GM12878 (cell line): Measurements from ENCODE around the gene INTS6. TPM values are rescaled to one million over a fixed set of nuclear protein-coding genes. Genes with fewer than 3 reads are reported as not detected.

Source experiments
- ATAC-seq: fragments of 200-7000 bp; cut with Tn5 transposase; 3 replicates; pipeline ENCODE4 v1.9.1; 2020; ENCODE audit warnings: mild to moderate bottlenecking, moderate library complexity
- BruUV-seq: library from RNA; stranded (reverse); fragments of 400-500 nt; replicated peaks from 2 replicates; lab custom pipeline; 2021; lab: Mats Ljungman, UMichigan
- CTCF ChIA-PET: fragments of 300-600 bp; sonication (Branson Sonifier 250); formaldehyde crosslinking; extraction: SDS; loops from one replicate; lab custom pipeline; 2021; ENCODE audit warnings: inconsistent platforms; lab: Yijun Ruan, JAX
- POLR2A ChIA-PET: fragments of 350-600 bp; formaldehyde crosslinking; extraction: SDS; loops from one replicate; lab custom pipeline; 2021; ENCODE audit warnings: inconsistent platforms; lab: Charles Lee
- RAD21 ChIA-PET: fragments of 300-600 bp; sonication (Branson Sonifier 250); formaldehyde crosslinking; loops from one replicate; lab custom pipeline; 2023; ENCODE audit warnings: antibody characterized with exemption; ENCODE audit not compliant: unreplicated experiment; lab: Charles Lee
- SMC1A ChIA-PET: fragments of 300-600 bp; sonication (Branson Sonifier 250); formaldehyde crosslinking; loops from one replicate; lab custom pipeline; 2023; ENCODE audit not compliant: unreplicated experiment, uncharacterized antibody; lab: Charles Lee
- DNase-seq: peaks from one replicate; pipeline ENCODE4 v3.0.0-alpha.2; 2011; ENCODE audit warnings: low read depth, low spot score
- FAIRE-seq: peaks from 3 replicates; lab custom pipeline; 2011; peaks lifted over from hg19 to GRCh38; lab: Jason Lieb, UNC
- H2AFZ ChIP-seq: 2 replicates; pipeline ENCODE4 v1.6.0; 2011; ENCODE audit warnings: low read depth, low read length, control low read depth; ENCODE audit not compliant: control insufficient read depth
- H3K27ac ChIP-seq: 2 replicates; pipeline ENCODE4 v1.5.1; 2011; ENCODE audit warnings: control low read depth; ENCODE audit not compliant: control insufficient read depth, insufficient read depth
- H3K27me3 ChIP-seq, 2 experiments: replicated peaks in 1 of 2; 2 replicates each; pipeline versions ENCODE4 v1.6.0 to v1.6.1; 2011; ENCODE audit warnings: low read length in 1 of 2; ENCODE audit not compliant: control insufficient read depth in 2 of 2, insufficient read depth in 2 of 2
- H3K36me3 ChIP-seq, 2 experiments: 2 replicates each; pipeline ENCODE4 v1.5.1; 2011; ENCODE audit warnings: low read length in 1 of 2; ENCODE audit not compliant: control insufficient read depth in 2 of 2, insufficient read depth in 2 of 2
- H3K4me1 ChIP-seq: 2 replicates; pipeline ENCODE4 v1.6.1; 2011; ENCODE audit warnings: mild to moderate bottlenecking, low read length, moderate library complexity, mixed read lengths; ENCODE audit not compliant: control insufficient read depth, insufficient read depth
- H3K4me2 ChIP-seq: 2 replicates; pipeline ENCODE4 v1.6.0; 2011; ENCODE audit warnings: control low read depth; ENCODE audit not compliant: control insufficient read depth, insufficient read depth
- H3K4me3 ChIP-seq: fragments of 200-600 bp; sonication (generic); 2 replicates; pipeline ENCODE4 v1.5.1; 2016
- H3K79me2 ChIP-seq: 2 replicates; pipeline ENCODE4 v1.6.0; 2011; ENCODE audit warnings: low read length; ENCODE audit not compliant: control insufficient read depth, insufficient read depth
- H3K9ac ChIP-seq: 2 replicates; pipeline ENCODE4 v1.8.0; 2011; ENCODE audit warnings: low read length, control low read depth, mixed read lengths; ENCODE audit not compliant: control insufficient read depth, insufficient read depth
- H3K9me3 ChIP-seq: replicated peaks from 3 replicates; pipeline ENCODE4 v1.5.1; 2011; ENCODE audit warnings: mild to moderate bottlenecking, low read length; ENCODE audit not compliant: control insufficient read depth, insufficient read depth
- H4K20me1 ChIP-seq: 2 replicates; pipeline ENCODE4 v1.6.0; 2011; ENCODE audit not compliant: control insufficient read depth, insufficient read depth
- CBFB ChIP-seq: IDR thresholded peaks from 2 replicates; pipeline ENCODE4 v1.6.1; 2016; ENCODE audit warnings: antibody characterized with exemption, low read depth
- CBX5 ChIP-seq: sonication (generic); IDR thresholded peaks from 2 replicates; pipeline ENCODE4 v1.6.1; 2016; ENCODE audit warnings: low read depth, moderate library complexity, mild to moderate bottlenecking, inconsistent platforms
- DPF2 ChIP-seq: fragments of 450-650 bp; IDR thresholded peaks from 2 replicates; pipeline ENCODE4 v1.6.1; 2017; ENCODE audit warnings: mild to moderate bottlenecking
- ETV6 ChIP-seq, 2 experiments: fragments of 450-650 bp in 1 of 2; IDR thresholded peaks in 1 of 2; conservative IDR thresholded peaks in 1 of 2; 2 replicates each; pipeline ENCODE4 v1.6.1; 2014; ENCODE audit warnings: antibody characterized with exemption in 1 of 2, borderline replicate concordance in 1 of 2, low read depth in 1 of 2, mild to moderate bottlenecking in 1 of 2, moderate library complexity in 1 of 2
- GATAD2B ChIP-seq: fragments of 450-650 bp; conservative IDR thresholded peaks from 2 replicates; pipeline ENCODE4 v1.6.1; 2017; ENCODE audit warnings: low read depth, mild to moderate bottlenecking, moderate library complexity
- KDM1A ChIP-seq: fragments of 200-600 bp; sonication (generic); IDR thresholded peaks from 2 replicates; pipeline ENCODE4 v1.6.1; 2016; ENCODE audit warnings: borderline replicate concordance
- MTA2 ChIP-seq: fragments of 450-650 bp; IDR thresholded peaks from 2 replicates; pipeline ENCODE4 v1.6.1; 2016; ENCODE audit warnings: low read depth, mild to moderate bottlenecking, moderate library complexity
- NFIC ChIP-seq: IDR thresholded peaks from 2 replicates; pipeline ENCODE4 v1.6.1; 2012; ENCODE audit warnings: low read depth, mild to moderate bottlenecking, inconsistent platforms, low read length, moderate library complexity
- NRF1 ChIP-seq: conservative IDR thresholded peaks from 2 replicates; pipeline ENCODE4 v1.6.1; 2011; ENCODE audit warnings: mild to moderate bottlenecking, low read depth, low read length, improper control_type of control experiment
- SMAD5 ChIP-seq: IDR thresholded peaks from 2 replicates; pipeline ENCODE4 v1.6.1; 2016; ENCODE audit warnings: antibody characterized with exemption, low read depth
- SMARCA5 ChIP-seq: fragments of 450-650 bp; IDR thresholded peaks from 2 replicates; pipeline ENCODE4 v1.6.1; 2017; ENCODE audit warnings: mild to moderate bottlenecking
- SPI1 ChIP-seq: IDR thresholded peaks from 2 replicates; pipeline ENCODE4 v1.6.1; 2011; ENCODE audit warnings: low read depth, mild to moderate bottlenecking, low read length, moderate library complexity, borderline replicate concordance; ENCODE audit not compliant: insufficient read depth
- TCF7 ChIP-seq: IDR thresholded peaks from 2 replicates; pipeline ENCODE4 v1.6.1; 2014; ENCODE audit warnings: antibody characterized with exemption, borderline replicate concordance
- ZNF384 ChIP-seq: IDR thresholded peaks from 2 replicates; pipeline ENCODE4 v1.6.1; 2012; ENCODE audit warnings: low read depth, mild to moderate bottlenecking, low read length, improper control_type of control experiment, borderline replicate concordance
- ZZZ3 ChIP-seq: IDR thresholded peaks from 2 replicates; pipeline ENCODE4 v1.6.1; 2011; ENCODE audit warnings: low read depth; ENCODE audit not compliant: control insufficient read depth, insufficient read length
- WGBS: methylation state at CpG from one replicate; pipeline ENCODE4 v1.1.6; 2016; ENCODE audit warnings: low lambda C conversion rate; ENCODE audit not compliant: insufficient replicate concordance, insufficient coverage; ENCODE audit errors: missing lambda C conversion rate; 5-methylcytosine and 5-hydroxymethylcytosine counted together
- in situ Hi-C: fragments of 300-500 bp; cut with MboI; formaldehyde crosslinking; loops from 9 replicates; pipeline ENCODE4 v1.14.3; 2018; ENCODE audit warnings: mixed read lengths
- intact Hi-C: fragments of 100-400 bp; cut with micrococcal nuclease; formaldehyde crosslinking; loops from one replicate; pipeline ENCODE4 v1.14.2; 2022; ENCODE audit not compliant: unreplicated experiment
- polyA plus RNA-seq, 11 experiments: library from polyadenylated mRNA; depleted of rRNA in 4 of 11; unstranded in 6 of 11; stranded (reverse) in 5 of 11; fragments of >200 nt; fragmentation: Nextera tagmentation in 4 of 11; fragmentation: Illumina TruSeq in 1 of 11; extraction: Ambion mirVana in 4 of 11; extraction: Trizol in 1 of 11; gene quantifications; 1 replicate in 1 of 11; 2 replicates in 10 of 11; pipeline versions ENCODE4 v1.2.1 to v1.2.3, GENCODE V29; 2011 to 2016; ENCODE audit warnings: inconsistent platforms in 2 of 11, missing spikeins in 2 of 11, low read depth in 1 of 11
- total RNA-seq, 4 experiments: library from RNA; depleted of rRNA in 3 of 4; stranded (reverse); fragments of >200 nt in 3 of 4; fragmentation: Illumina TruSeq in 1 of 4; extraction: Trizol in 1 of 4; gene quantifications; 2 replicates each; pipeline versions ENCODE4 v1.2.1 to v1.2.3, GENCODE V29; 2013 to 2021
- TF ChIP-seq, protein P1 (sequence below): fragments of 450-650 bp; IDR thresholded peaks from 2 replicates; pipeline ENCODE4 v1.6.1; 2018; ENCODE audit warnings: borderline replicate concordance, mild to moderate bottlenecking; ENCODE audit not compliant: partially characterized antibody

INTS6 gene
- total and polyA plus RNA-seq, 10 of the 15 experiments (the other 5 are each of a cell fraction or from before 2014, with no cell fraction given) = 7.2 to 57.7 (median 30.9) TPM

- Histone ChIP-seq H3K27ac (peak overlapping the region; percentile 67), H3K4me3 (peak overlapping the region; percentile 7; the same call in 1 of the 2 replicates), H3K9me3 (peaks cover 8% of the 10 kb centered on the region), H2AFZ (no peak overlapping the region), H3K79me2 (peaks cover 74% of the 10 kb centered on the region), H3K4me2 (peak overlapping the region; percentile 56), H3K36me3 (peaks cover 0 to 19% of the 10 kb centered on the region in 2 experiments; a peak in 2 of 4 replicates), H4K20me1 (no peaks in the 10 kb centered on the region), H3K9ac (no peak overlapping the region), H3K27me3 (no peaks in the 10 kb centered on the region), H3K4me1 (peaks cover 53% of the 10 kb centered on the region)
- ChIA-PET RAD21 (interaction anchor here (0.8 to 1.2 kb wide), 3 partner anchors 12 to 345 kb away, joined by 3 to 5 read pairs (median 3); partner anchors contain the start of gene INTS6), CTCF (interaction anchor here (0.6 to 2.0 kb wide), 5 partner anchors 13 to 376 kb away, joined by 3 to 7 read pairs (median 3); no protein-coding TSS in a partner anchor), SMC1A (interaction anchor here (1.0 to 2.5 kb wide), 4 partner anchors 12 to 379 kb away, joined by 3 to 9 read pairs (median 6); no protein-coding TSS in a partner anchor), POLR2A (interaction anchor here (0.5 to 1.0 kb wide), 3 partner anchors 12 to 174 kb away, joined by 3 to 5 read pairs (median 4); partner anchors contain the start of gene INTS6)
- no peak for DNase-seq
- in situ Hi-C loops = no loop called here
- no TSS peak for BruUV-seq
- WGBS = 22% methylated on average over 4 of the region's 4 CpGs
- TF ChIP-seq, protein P1, sequence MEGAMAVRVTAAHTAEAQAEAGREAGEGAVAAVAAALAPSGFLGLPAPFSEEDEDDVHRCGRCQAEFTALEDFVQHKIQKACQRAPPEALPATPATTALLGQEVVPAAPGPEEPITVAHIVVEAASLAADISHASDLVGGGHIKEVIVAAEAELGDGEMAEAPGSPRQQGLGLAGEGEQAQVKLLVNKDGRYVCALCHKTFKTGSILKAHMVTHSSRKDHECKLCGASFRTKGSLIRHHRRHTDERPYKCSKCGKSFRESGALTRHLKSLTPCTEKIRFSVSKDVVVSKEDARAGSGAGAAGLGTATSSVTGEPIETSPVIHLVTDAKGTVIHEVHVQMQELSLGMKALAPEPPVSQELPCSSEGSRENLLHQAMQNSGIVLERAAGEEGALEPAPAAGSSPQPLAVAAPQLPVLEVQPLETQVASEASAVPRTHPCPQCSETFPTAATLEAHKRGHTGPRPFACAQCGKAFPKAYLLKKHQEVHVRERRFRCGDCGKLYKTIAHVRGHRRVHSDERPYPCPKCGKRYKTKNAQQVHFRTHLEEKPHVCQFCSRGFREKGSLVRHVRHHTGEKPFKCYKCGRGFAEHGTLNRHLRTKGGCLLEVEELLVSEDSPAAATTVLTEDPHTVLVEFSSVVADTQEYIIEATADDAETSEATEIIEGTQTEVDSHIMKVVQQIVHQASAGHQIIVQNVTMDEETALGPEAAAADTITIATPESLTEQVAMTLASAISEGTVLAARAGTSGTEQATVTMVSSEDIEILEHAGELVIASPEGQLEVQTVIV = no peak
- TF ChIP-seq ZNF384 (peak; percentile 44; the same call in 1 of the 2 replicates), SMARCA5 (0 out of 2 replicates have a peak, but pooled peaks have one; percentile 12), ETV6 (conservative IDR thresholded peaks at IDR 0.05 in 1 of 2, IDR thresholded peaks at IDR 0.05 in 1 of 2; ENCODE audit: borderline replicate concordance in 1 of 2, low read depth in 1 of 2) (no peak), CBX5 (0 out of 2 replicates have a peak, but pooled peaks have one; percentile 50), SPI1 (peak; percentile 95), DPF2 (peak; percentile 62; the same call in 1 of the 2 replicates), CBFB (no peak), TCF7 (no peak), NFIC (0 out of 2 replicates have a peak, but pooled peaks have one; percentile 37), SMAD5 (no peak), KDM1A (no peak), GATAD2B (no peak), NRF1 (no peak), ZZZ3 (no peak), MTA2 (0 out of 2 replicates have a peak, but pooled peaks have one; percentile 14)
- intact Hi-C loops = no loop called here
- peak; percentile 74 for FAIRE-seq
- ATAC-seq = peak; percentile 86
These were observed 33.7 kb downstream of the INTS6 start for GRCh38 chr13:51419001-51419636.
